Measurements from ENCODE around the gene SEMA4C.
A peak's percentile ranks its signal among the peaks of the same experiment; 100 is the strongest.

The SEMA4C gene

DNA sequence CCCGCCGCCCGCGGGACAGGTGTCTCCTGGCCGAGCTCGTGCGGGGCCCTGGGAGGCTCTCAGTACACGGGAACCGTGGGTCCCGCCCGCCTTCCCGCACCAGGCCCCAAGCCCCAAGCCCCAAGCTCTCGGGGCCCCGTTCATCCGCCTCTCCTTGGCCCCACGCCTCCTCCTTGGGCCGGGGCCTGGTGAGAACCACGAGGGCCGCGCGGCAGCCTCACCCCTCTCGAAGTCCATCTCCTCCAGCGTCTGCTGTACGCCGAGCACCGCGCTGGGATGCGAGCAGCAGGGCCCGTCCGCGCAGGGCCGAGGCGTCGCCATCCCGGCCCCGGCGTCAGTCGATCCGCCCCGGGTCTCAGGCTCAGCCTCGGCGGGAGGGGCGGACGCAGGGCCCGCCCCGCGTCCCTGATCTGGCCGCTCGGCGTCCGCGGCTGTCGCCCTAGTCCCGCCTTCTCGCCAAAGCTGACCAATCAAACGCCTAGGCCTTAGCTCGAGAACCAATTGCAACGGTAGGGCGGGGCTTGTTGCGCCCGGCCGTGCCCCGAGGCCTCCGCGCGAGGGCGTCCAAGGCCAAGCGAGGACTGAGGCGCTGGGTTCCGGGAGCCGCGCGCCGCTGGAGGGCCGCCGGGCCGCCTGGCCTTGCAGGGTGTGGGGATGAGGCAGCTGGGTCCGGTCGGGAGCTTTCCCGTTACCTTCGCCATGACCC lies 12.1 kb downstream of the SEMA4C start, which contains the start of gene ANKRD39:
TSS of gene ANKRD39 (minus strand) at position 350 of the 706 bp plus-strand sequence. CDS start at position 321, 29 bp downstream.
- TF ChIP-seq POLR2AphosphoS5 (IDR thresholded peaks at IDR 0.05; ENCODE audit: low read depth) (peak; percentile 51), SPI1 (IDR thresholded peaks at IDR 0.05; ENCODE audit: borderline replicate concordance, low read depth) (no peak), GABPA (IDR thresholded peaks at IDR 0.05; ENCODE audit: low read depth) (no peak)
- TF ChIP-seq, protein P1, sequence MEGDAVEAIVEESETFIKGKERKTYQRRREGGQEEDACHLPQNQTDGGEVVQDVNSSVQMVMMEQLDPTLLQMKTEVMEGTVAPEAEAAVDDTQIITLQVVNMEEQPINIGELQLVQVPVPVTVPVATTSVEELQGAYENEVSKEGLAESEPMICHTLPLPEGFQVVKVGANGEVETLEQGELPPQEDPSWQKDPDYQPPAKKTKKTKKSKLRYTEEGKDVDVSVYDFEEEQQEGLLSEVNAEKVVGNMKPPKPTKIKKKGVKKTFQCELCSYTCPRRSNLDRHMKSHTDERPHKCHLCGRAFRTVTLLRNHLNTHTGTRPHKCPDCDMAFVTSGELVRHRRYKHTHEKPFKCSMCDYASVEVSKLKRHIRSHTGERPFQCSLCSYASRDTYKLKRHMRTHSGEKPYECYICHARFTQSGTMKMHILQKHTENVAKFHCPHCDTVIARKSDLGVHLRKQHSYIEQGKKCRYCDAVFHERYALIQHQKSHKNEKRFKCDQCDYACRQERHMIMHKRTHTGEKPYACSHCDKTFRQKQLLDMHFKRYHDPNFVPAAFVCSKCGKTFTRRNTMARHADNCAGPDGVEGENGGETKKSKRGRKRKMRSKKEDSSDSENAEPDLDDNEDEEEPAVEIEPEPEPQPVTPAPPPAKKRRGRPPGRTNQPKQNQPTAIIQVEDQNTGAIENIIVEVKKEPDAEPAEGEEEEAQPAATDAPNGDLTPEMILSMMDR (IDR thresholded peaks at IDR 0.05; ENCODE audit: insufficient read depth, low read length) = peak; percentile 59
- TF ChIP-seq, protein P2, sequence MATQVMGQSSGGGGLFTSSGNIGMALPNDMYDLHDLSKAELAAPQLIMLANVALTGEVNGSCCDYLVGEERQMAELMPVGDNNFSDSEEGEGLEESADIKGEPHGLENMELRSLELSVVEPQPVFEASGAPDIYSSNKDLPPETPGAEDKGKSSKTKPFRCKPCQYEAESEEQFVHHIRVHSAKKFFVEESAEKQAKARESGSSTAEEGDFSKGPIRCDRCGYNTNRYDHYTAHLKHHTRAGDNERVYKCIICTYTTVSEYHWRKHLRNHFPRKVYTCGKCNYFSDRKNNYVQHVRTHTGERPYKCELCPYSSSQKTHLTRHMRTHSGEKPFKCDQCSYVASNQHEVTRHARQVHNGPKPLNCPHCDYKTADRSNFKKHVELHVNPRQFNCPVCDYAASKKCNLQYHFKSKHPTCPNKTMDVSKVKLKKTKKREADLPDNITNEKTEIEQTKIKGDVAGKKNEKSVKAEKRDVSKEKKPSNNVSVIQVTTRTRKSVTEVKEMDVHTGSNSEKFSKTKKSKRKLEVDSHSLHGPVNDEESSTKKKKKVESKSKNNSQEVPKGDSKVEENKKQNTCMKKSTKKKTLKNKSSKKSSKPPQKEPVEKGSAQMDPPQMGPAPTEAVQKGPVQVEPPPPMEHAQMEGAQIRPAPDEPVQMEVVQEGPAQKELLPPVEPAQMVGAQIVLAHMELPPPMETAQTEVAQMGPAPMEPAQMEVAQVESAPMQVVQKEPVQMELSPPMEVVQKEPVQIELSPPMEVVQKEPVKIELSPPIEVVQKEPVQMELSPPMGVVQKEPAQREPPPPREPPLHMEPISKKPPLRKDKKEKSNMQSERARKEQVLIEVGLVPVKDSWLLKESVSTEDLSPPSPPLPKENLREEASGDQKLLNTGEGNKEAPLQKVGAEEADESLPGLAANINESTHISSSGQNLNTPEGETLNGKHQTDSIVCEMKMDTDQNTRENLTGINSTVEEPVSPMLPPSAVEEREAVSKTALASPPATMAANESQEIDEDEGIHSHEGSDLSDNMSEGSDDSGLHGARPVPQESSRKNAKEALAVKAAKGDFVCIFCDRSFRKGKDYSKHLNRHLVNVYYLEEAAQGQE (IDR thresholded peaks at IDR 0.05; ENCODE audit: insufficient replicate concordance, low read depth) = peak; percentile 21
- H3K27me3 ChIP-seq (ENCODE audit: insufficient read depth, poor library complexity, severe bottlenecking) = no peaks in the 10 kb centered on the region
- peak within 1 kb of the TSS; percentile 84 for H3K27ac ChIP-seq (replicated peaks)
- peak within 1 kb of the TSS; percentile 82 for H3K4me3 ChIP-seq (replicated peaks; ENCODE audit: insufficient read depth, low read length)
- peak; percentile 96 to 97 for DNase-seq (ENCODE audit: low read depth in 1 of 2, low spot score in 1 of 2)

DNA sequence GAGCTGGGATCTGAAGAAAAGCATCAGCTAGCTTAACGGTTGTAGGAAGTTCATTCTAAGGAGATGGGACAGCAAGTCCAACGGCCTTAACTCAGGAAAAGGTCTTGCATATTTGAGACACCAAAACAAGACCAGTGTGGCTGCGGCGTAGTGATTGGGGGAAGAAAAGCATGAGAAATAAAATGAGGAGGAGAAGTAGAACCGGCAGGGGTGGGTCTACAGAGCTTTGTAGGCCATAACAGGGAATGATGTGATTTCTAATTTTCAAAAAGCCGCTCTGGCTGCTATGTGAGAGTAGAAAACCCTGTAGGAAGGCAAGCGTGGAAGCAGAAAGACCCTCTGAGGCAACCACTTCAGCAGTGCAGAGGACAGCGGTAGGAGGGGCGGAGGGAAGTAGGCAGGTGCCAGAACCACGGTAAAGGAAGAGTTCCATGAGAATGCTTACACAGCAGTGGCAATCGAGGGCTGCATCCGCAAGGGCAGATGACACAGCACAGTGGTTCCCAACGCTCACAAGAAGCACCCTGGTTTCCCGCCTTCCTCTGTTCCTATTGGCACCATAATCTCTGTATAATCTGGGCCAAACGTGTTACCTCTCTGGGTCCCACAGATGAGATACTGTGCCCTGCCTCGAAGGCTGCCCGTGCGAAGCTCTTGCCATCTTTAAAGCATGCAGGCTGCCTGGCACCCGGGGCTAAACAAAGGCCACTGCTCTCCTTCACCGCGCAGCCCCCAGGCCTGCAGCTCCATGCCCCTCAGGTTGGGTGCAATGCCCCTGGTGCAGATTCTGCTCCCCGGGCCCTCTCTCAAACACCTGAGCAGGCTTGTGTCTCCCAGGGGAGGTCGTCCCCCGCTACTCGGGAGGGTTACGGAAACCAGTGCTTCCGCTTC lies 12.9 kb downstream of the SEMA4C start:
- peak in 1 of 2 experiments; percentile 59 for DNase-seq (ENCODE audit: low read depth in 1 of 2, low spot score in 1 of 2)
- TF ChIP-seq SPI1 (IDR thresholded peaks at IDR 0.05; ENCODE audit: borderline replicate concordance, low read depth) = no peak
- no peak for TF ChIP-seq GABPA (IDR thresholded peaks at IDR 0.05; ENCODE audit: low read depth)
- TF ChIP-seq, protein P1 (IDR thresholded peaks at IDR 0.05; ENCODE audit: insufficient read depth, low read length) = no peak
- no peaks in the 10 kb centered on the region for H3K27me3 ChIP-seq (ENCODE audit: insufficient read depth, poor library complexity, severe bottlenecking)
- H3K4me3 ChIP-seq (replicated peaks; ENCODE audit: insufficient read depth, low read length) = peak overlapping the region; percentile 82
- peak overlapping the region; percentile 84 for H3K27ac ChIP-seq (replicated peaks)

DNA sequence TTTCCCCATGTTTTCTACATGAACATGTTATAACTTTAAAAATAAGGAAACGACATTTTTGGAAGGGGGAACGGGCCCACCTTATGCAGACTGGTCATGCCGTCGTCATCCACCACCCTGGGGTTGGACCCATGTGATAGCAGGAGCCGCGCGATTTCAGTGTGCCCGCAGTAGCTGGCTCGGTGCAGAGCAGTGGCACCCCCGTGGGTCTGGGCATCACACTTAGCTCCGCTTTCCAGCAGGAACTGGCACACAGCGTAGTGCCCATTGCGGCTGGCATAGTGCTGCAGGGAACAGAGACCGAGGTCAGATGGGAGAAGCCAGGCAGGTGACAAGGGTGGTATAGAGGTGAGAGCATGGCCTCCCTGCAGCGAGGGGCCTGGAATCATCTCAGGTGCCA lies 16.6 kb downstream of the SEMA4C start:
- no peak for DNase-seq (ENCODE audit: low read depth in 1 of 2, low spot score in 1 of 2)
- Histone ChIP-seq H3K4me3 (replicated peaks; ENCODE audit: insufficient read depth, low read length) (no peak overlapping the region), H3K27me3 (ENCODE audit: insufficient read depth, poor library complexity, severe bottlenecking) (no peaks in the 10 kb centered on the region), H3K27ac (replicated peaks) (no peak overlapping the region)
- TF ChIP-seq POLR2AphosphoS5 (IDR thresholded peaks at IDR 0.05; ENCODE audit: low read depth) (no peak), GABPA (IDR thresholded peaks at IDR 0.05; ENCODE audit: low read depth) (no peak), SPI1 (IDR thresholded peaks at IDR 0.05; ENCODE audit: borderline replicate concordance, low read depth) (no peak)
- TF ChIP-seq, protein P2 (IDR thresholded peaks at IDR 0.05; ENCODE audit: insufficient replicate concordance, low read depth) = no peak
- TF ChIP-seq, protein P1 (IDR thresholded peaks at IDR 0.05; ENCODE audit: insufficient read depth, low read length) = no peak
